ENCODE measurements around the gene GNAO1. TPM values are rescaled to one million over a fixed set of nuclear protein-coding genes. Genes with fewer than 3 reads are reported as not detected.

GNAO1 gene
- polyA plus RNA-seq, 4 donors: 0.81 to 8.2 (median 3.2) TPM

DNA sequence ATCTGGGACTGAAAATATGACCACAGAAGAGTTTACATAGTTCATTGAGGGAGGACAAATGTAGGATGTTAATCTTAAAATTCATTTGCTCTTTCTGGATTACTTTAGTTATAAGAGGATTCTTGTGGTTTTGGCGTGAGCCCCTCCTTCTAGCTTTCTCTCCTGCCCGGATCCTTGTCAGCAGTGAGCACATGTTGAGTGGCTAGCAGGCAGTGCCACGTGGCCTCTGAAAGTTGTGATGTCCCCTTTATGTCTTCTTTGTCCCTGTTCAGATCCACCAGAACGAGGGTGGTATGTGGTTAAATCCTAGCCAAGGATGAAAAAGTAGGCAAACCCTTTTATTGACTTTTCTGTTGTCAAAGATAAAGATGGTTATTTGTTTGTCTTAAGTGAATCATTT lies 83.8 kb downstream of the GNAO1 start:
- FAIRE-seq (no peak), DNase-seq (no peak)
- Histone ChIP-seq H3K27me3 (ENCODE audit: control insufficient read depth in 3 of 3, insufficient read depth in 3 of 3, low read length in 3 of 3) (no peaks in the 10 kb centered on the region), H3K27ac (ENCODE audit: low read depth in 1 of 3, low read length in 2 of 3) (no peak overlapping the region), H3K4me1 (ENCODE audit: control insufficient read depth in 3 of 3, insufficient read depth in 2 of 3, low read depth in 1 of 3, low read length in 2 of 3) (peaks cover 0 to 2% (median 0%) of the 10 kb centered on the region in 3 donors), H3K9me3 (ENCODE audit: control insufficient read depth in 2 of 2, insufficient read depth in 1 of 2, low read depth in 1 of 2, low read length in 1 of 2) (peaks cover 0 to 6% of the 10 kb centered on the region in 2 donors), H3K36me3 (ENCODE audit: control insufficient read depth in 3 of 3, insufficient read depth in 2 of 3, low read depth in 1 of 3, low read length in 3 of 3) (no peaks in the 10 kb centered on the region), H3K4me3 (ENCODE audit: low read depth in 1 of 3, low read length in 3 of 3) (no peak overlapping the region)
- WGBS, 3 donors: 55 to 62% (median 60%) methylated on average over 4 of the region's 4 CpGs

DNA sequence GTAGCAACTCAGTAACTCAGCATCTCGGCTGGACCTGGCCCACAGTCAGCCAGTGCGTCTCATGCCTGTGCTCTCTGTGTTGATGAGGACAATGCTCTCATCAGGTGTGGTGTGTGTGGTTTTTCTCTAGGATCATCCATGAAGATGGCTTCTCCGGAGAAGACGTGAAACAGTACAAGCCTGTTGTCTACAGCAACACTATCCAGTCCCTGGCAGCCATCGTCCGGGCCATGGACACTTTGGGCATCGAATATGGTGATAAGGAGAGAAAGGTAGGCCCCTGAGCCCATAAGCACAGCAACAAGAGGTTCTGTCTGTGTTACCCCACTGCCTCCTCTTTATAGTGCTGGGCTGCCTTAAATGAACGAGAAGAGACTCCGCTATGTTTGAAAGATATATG lies 84.5 kb downstream of the GNAO1 start:
- Histone ChIP-seq H3K36me3 (ENCODE audit: control insufficient read depth in 3 of 3, insufficient read depth in 2 of 3, low read depth in 1 of 3, low read length in 3 of 3) (no peaks in the 10 kb centered on the region), H3K4me1 (ENCODE audit: control insufficient read depth in 3 of 3, insufficient read depth in 2 of 3, low read depth in 1 of 3, low read length in 2 of 3) (peaks cover 0 to 2% (median 0%) of the 10 kb centered on the region in 3 donors), H3K4me3 (ENCODE audit: low read depth in 1 of 3, low read length in 3 of 3) (no peak overlapping the region), H3K9me3 (ENCODE audit: control insufficient read depth in 2 of 2, insufficient read depth in 1 of 2, low read depth in 1 of 2, low read length in 1 of 2) (peaks cover 0 to 6% of the 10 kb centered on the region in 2 donors), H3K27ac (ENCODE audit: low read depth in 1 of 3, low read length in 2 of 3) (no peak overlapping the region), H3K27me3 (ENCODE audit: control insufficient read depth in 3 of 3, insufficient read depth in 3 of 3, low read length in 3 of 3) (no peaks in the 10 kb centered on the region)
- FAIRE-seq (no peak), DNase-seq (no peak)
- WGBS, 3 donors: 94 to 96% (median 95%) methylated on average over 9 of the region's 9 CpGs

DNA sequence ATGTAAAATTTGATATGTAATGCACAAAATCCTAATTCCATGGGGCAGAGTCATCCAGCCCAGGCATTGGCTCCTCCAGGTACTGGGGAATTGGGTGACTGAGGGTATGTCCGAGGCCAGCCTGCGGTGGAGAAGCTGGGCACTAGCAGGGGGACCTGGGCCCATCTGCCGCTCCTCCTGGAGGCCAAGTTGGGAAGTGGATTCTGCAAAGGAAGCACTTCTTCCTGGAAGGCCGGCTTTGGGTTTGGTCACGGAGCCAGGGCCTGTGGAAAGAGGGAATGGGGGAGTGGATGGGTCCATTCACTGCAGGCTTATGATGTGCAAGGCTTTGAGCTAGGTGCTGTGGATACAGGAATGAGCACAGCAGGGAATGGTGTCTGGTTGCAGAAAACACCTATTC lies 85.8 kb downstream of the GNAO1 start:
- no peak overlapping the region for H3K27ac ChIP-seq (ENCODE audit: low read depth in 1 of 3, low read length in 2 of 3)
- H3K4me1 ChIP-seq (ENCODE audit: control insufficient read depth in 3 of 3, insufficient read depth in 2 of 3, low read depth in 1 of 3, low read length in 2 of 3): peaks cover 0 to 2% (median 0%) of the 10 kb centered on the region in 3 donors
- DNase-seq: peak in 1 of 2 donors; percentile 11
- no peak overlapping the region for H3K4me3 ChIP-seq (ENCODE audit: low read depth in 1 of 3, low read length in 3 of 3)
- FAIRE-seq: no peak
- H3K27me3 ChIP-seq (ENCODE audit: control insufficient read depth in 3 of 3, insufficient read depth in 3 of 3, low read length in 3 of 3): no peaks in the 10 kb centered on the region
- 63 to 75% (median 66%) methylated on average over 5 of the region's 5 CpGs for WGBS, 3 donors
- peaks cover 0 to 6% of the 10 kb centered on the region in 2 donors for H3K9me3 ChIP-seq (ENCODE audit: control insufficient read depth in 2 of 2, insufficient read depth in 1 of 2, low read depth in 1 of 2, low read length in 1 of 2)
- no peaks in the 10 kb centered on the region for H3K36me3 ChIP-seq (ENCODE audit: control insufficient read depth in 3 of 3, insufficient read depth in 2 of 3, low read depth in 1 of 3, low read length in 3 of 3)

DNA sequence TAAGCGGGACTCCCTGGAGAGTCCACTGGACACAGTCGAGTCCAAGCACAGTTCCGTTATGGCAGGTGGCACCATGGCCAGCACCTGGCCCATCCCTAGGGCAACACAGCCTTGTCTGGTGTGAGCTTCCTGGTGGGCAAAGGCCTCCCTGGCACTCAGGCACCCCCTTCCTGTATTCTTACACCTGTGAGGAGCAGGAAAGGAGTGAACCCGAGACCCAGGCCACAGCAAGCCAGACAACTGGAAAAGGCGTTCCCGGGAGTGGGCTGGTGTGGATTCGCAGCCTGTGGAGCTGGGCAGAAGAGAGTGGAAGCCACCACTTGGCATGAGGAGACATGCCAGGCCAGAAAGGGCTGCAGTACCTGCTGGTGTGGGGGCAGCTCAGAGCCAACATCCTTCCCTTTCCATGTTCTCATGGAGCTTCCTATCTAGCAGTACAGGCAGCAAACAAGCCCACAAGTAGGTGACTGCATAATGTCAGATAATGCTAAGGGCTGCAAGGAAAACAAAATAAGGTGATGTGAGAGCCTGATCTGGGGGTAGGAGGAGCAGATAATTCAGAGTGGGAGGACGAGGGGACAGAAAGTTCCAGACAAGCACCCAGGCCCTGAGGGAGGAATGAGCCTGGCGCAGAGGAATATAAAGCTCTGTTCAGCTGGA lies 87.0 kb downstream of the GNAO1 start:
- peaks cover 0 to 6% of the 10 kb centered on the region in 2 donors for H3K9me3 ChIP-seq (ENCODE audit: control insufficient read depth in 2 of 2, insufficient read depth in 1 of 2, low read depth in 1 of 2, low read length in 1 of 2)
- no peak for FAIRE-seq
- DNase-seq: no peak
- no peaks in the 10 kb centered on the region for H3K27me3 ChIP-seq (ENCODE audit: control insufficient read depth in 3 of 3, insufficient read depth in 3 of 3, low read length in 3 of 3)
- peaks cover 0 to 2% (median 0%) of the 10 kb centered on the region in 3 donors for H3K4me1 ChIP-seq (ENCODE audit: control insufficient read depth in 3 of 3, insufficient read depth in 2 of 3, low read depth in 1 of 3, low read length in 2 of 3)
- H3K4me3 ChIP-seq (ENCODE audit: low read depth in 1 of 3, low read length in 3 of 3): peak overlapping the region in 1 of 3 donors; percentile 30
- H3K36me3 ChIP-seq (ENCODE audit: control insufficient read depth in 3 of 3, insufficient read depth in 2 of 3, low read depth in 1 of 3, low read length in 3 of 3): no peaks in the 10 kb centered on the region
- H3K27ac ChIP-seq (ENCODE audit: low read depth in 1 of 3, low read length in 2 of 3): peak overlapping the region in 2 of 3 donors; percentile 16 to 74
- WGBS, 3 donors: 80 to 89% (median 87%) methylated on average over 9 of the region's 9 CpGs

DNA sequence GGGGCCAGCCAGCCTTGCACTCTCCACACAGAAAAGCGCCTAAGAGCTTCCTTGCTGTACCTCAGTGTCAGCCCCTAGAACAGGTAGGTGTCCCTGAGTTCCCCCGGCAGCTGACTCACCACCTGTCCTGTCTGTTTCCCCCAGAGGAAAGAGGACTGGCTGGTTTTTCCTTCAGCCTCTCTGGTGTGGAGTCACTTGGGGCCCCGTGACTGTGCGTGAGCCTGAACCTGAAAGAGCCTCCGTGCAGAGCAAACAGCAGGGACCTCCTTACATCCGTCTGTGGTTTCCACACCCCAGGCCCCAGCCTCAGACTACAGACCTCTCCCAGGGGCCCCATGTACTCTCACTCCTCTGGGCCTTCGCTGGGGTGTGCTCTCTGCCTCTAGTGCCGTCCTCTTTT lies 87.8 kb downstream of the GNAO1 start:
- no peaks in the 10 kb centered on the region for H3K9me3 ChIP-seq (ENCODE audit: control insufficient read depth in 2 of 2, insufficient read depth in 1 of 2, low read depth in 1 of 2, low read length in 1 of 2)
- peak overlapping the region in 1 of 3 donors; percentile 30 for H3K4me3 ChIP-seq (ENCODE audit: low read depth in 1 of 3, low read length in 3 of 3)
- FAIRE-seq (no peak), DNase-seq (peak in 1 of 2 donors; percentile 57)
- H3K36me3 ChIP-seq (ENCODE audit: control insufficient read depth in 3 of 3, insufficient read depth in 2 of 3, low read depth in 1 of 3, low read length in 3 of 3): no peaks in the 10 kb centered on the region
- H3K27ac ChIP-seq (ENCODE audit: low read depth in 1 of 3, low read length in 2 of 3): peak overlapping the region in 2 of 3 donors; percentile 16 to 74
- peaks cover 0 to 2% (median 0%) of the 10 kb centered on the region in 3 donors for H3K4me1 ChIP-seq (ENCODE audit: control insufficient read depth in 3 of 3, insufficient read depth in 2 of 3, low read depth in 1 of 3, low read length in 2 of 3)
- WGBS, 3 donors: 60 to 74% (median 66%) methylated on average over 8 of the region's 8 CpGs
- no peaks in the 10 kb centered on the region for H3K27me3 ChIP-seq (ENCODE audit: control insufficient read depth in 3 of 3, insufficient read depth in 3 of 3, low read length in 3 of 3)

DNA sequence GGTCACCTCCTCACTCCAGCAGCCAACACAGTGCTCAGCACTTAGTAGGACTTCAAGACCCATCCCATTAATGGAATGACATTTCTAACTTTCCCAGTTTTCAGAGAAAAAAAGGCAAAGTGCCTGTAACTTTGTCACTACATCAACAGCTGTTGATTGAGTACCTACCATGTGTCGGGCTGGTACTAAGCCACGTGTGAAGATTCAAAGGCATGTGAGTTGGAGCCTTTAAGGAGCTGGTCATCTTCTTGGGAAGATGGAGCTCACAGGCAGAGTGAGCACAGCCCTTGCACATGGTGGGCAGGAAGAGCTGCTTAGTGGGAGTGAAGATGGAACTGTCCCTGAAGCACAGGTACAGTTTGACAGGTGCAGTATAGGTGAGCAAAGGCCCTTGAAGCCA lies 88.6 kb downstream of the GNAO1 start:
- Histone ChIP-seq H3K4me3 (ENCODE audit: low read depth in 1 of 3, low read length in 3 of 3) (no peak overlapping the region), H3K4me1 (ENCODE audit: control insufficient read depth in 3 of 3, insufficient read depth in 2 of 3, low read depth in 1 of 3, low read length in 2 of 3) (peaks cover 0 to 2% (median 0%) of the 10 kb centered on the region in 3 donors), H3K27me3 (ENCODE audit: control insufficient read depth in 3 of 3, insufficient read depth in 3 of 3, low read length in 3 of 3) (no peaks in the 10 kb centered on the region), H3K36me3 (ENCODE audit: control insufficient read depth in 3 of 3, insufficient read depth in 2 of 3, low read depth in 1 of 3, low read length in 3 of 3) (no peaks in the 10 kb centered on the region), H3K27ac (ENCODE audit: low read depth in 1 of 3, low read length in 2 of 3) (no peak overlapping the region), H3K9me3 (ENCODE audit: control insufficient read depth in 2 of 2, insufficient read depth in 1 of 2, low read depth in 1 of 2, low read length in 1 of 2) (no peaks in the 10 kb centered on the region)
- 91 to 94% (median 93%) methylated on average over 2 of the region's 2 CpGs for WGBS, 3 donors
- DNase-seq (no peak), FAIRE-seq (no peak)

DNA sequence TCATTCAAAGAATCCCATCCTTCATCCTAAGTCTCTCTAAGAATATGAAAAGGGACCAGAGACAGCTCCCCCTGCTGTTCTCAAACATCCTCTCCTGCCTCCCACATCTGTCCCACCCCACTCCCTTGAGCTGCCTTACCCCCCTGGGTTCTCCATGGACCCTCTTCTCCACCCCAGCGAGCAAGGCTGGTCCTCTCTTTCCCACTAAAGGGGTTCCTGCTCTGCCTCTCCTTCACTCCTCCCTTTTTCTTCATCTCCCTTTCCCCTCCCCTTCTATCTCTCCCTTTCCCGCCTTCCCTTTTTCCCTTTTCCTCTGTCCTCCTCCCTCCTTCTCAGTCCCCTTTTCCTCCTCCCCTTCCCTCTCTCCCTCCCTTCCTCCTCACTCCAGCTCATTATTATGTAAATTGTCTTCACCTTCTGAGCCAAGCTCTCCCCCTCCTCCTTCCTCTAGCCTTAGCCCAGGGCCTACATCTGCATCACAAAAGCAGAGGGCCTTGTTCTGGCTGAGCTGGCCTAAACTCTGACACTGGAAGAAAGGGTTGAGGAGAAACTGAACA lies 90.0 kb downstream of the GNAO1 start:
- Histone ChIP-seq H3K4me1 (ENCODE audit: control insufficient read depth in 3 of 3, insufficient read depth in 2 of 3, low read depth in 1 of 3, low read length in 2 of 3) (peaks cover 0 to 2% (median 0%) of the 10 kb centered on the region in 3 donors), H3K27me3 (ENCODE audit: control insufficient read depth in 3 of 3, insufficient read depth in 3 of 3, low read length in 3 of 3) (no peaks in the 10 kb centered on the region), H3K36me3 (ENCODE audit: control insufficient read depth in 3 of 3, insufficient read depth in 2 of 3, low read depth in 1 of 3, low read length in 3 of 3) (no peaks in the 10 kb centered on the region), H3K4me3 (ENCODE audit: low read depth in 1 of 3, low read length in 3 of 3) (no peak overlapping the region), H3K27ac (ENCODE audit: low read depth in 1 of 3, low read length in 2 of 3) (no peak overlapping the region), H3K9me3 (ENCODE audit: control insufficient read depth in 2 of 2, insufficient read depth in 1 of 2, low read depth in 1 of 2, low read length in 1 of 2) (no peaks in the 10 kb centered on the region)
- DNase-seq (peak in 1 of 2 donors; percentile 13), FAIRE-seq (no peak)
- 59 to 72% (median 72%) methylated on average over 2 of the region's 2 CpGs for WGBS, 3 donors

DNA sequence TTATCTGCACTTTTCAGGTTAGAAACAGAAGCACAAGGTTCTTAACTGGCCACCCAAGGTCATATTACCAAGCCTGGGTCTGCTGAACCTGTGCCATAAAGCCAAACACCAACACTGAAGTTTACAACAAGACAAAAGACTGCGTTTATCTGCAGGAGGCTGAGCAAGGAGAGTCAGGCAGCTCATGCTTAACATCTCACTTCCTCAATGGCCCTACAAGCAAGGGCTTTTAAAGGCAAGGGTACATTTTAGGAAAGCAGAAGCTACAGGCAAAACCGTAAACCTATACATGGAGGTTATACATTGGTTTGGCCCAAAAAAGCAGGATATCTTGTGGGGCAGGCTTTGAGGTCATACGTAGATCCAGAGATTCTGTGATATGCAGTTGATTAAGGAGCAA lies 91.2 kb downstream of the GNAO1 start:
- Histone ChIP-seq H3K27me3 (ENCODE audit: control insufficient read depth in 3 of 3, insufficient read depth in 3 of 3, low read length in 3 of 3) (no peaks in the 10 kb centered on the region), H3K4me3 (ENCODE audit: low read depth in 1 of 3, low read length in 3 of 3) (no peak overlapping the region), H3K27ac (ENCODE audit: low read depth in 1 of 3, low read length in 2 of 3) (no peak overlapping the region), H3K36me3 (ENCODE audit: control insufficient read depth in 3 of 3, insufficient read depth in 2 of 3, low read depth in 1 of 3, low read length in 3 of 3) (no peaks in the 10 kb centered on the region), H3K4me1 (ENCODE audit: control insufficient read depth in 3 of 3, insufficient read depth in 2 of 3, low read depth in 1 of 3, low read length in 2 of 3) (no peaks in the 10 kb centered on the region), H3K9me3 (ENCODE audit: control insufficient read depth in 2 of 2, insufficient read depth in 1 of 2, low read depth in 1 of 2, low read length in 1 of 2) (no peaks in the 10 kb centered on the region)
- DNase-seq: no peak
- 73 to 81% (median 74%) methylated on average over 3 of the region's 3 CpGs for WGBS, 3 donors
- FAIRE-seq: no peak
